Measurements from ENCODE around the gene GTPBP10. TPM values are rescaled to one million over a fixed set of nuclear protein-coding genes. Genes with fewer than 3 reads are reported as not detected.

Gene GTPBP10
- total and polyA plus RNA-seq, 2 of the 13 experiments (the other 11 are each of a cell fraction or from before 2014, with no cell fraction given) = 13.3 to 38.7 TPM

GRCh38 chr7:90403174-90404113, 56.9 kb downstream of the GTPBP10 start, which contains the start of gene CLDN12 (continued):
- TF ChIP-seq, protein P1, sequence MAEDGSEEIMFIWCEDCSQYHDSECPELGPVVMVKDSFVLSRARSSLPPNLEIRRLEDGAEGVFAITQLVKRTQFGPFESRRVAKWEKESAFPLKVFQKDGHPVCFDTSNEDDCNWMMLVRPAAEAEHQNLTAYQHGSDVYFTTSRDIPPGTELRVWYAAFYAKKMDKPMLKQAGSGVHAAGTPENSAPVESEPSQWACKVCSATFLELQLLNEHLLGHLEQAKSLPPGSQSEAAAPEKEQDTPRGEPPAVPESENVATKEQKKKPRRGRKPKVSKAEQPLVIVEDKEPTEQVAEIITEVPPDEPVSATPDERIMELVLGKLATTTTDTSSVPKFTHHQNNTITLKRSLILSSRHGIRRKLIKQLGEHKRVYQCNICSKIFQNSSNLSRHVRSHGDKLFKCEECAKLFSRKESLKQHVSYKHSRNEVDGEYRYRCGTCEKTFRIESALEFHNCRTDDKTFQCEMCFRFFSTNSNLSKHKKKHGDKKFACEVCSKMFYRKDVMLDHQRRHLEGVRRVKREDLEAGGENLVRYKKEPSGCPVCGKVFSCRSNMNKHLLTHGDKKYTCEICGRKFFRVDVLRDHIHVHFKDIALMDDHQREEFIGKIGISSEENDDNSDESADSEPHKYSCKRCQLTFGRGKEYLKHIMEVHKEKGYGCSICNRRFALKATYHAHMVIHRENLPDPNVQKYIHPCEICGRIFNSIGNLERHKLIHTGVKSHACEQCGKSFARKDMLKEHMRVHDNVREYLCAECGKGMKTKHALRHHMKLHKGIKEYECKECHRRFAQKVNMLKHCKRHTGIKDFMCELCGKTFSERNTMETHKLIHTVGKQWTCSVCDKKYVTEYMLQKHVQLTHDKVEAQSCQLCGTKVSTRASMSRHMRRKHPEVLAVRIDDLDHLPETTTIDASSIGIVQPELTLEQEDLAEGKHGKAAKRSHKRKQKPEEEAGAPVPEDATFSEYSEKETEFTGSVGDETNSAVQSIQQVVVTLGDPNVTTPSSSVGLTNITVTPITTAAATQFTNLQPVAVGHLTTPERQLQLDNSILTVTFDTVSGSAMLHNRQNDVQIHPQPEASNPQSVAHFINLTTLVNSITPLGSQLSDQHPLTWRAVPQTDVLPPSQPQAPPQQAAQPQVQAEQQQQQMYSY (CRISPR knock-in tag; IDR thresholded peaks at IDR 0.05) = peak; percentile 18; the same call in 1 of the 2 replicates
- TF ChIP-seq, protein P2, sequence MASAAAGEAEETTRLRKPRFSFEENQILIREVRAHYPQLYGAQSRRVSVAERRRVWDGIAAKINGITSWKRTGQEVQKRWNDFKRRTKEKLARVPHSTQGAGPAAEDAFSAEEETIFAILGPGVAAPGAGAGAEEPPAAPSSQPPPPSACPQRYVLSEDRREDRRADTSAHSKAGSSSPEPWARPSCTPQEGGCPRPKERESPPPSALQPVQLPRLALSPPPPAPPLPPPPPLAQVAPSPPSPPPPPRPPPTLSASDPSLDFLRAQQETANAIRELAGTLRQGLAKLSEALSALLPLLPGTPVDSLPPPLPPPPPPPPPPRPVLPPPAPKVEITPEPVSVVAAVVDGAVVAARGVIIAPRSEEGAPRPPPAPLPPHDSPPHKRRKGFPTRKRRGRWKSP (CRISPR knock-in tag; IDR thresholded peaks at IDR 0.05) = peak; percentile 50; the same call in 1 of the 2 replicates
- no peak for TF ChIP-seq BATF2 (CRISPR knock-in tag; IDR thresholded peaks at IDR 0.05)
- TF ChIP-seq, protein P3, sequence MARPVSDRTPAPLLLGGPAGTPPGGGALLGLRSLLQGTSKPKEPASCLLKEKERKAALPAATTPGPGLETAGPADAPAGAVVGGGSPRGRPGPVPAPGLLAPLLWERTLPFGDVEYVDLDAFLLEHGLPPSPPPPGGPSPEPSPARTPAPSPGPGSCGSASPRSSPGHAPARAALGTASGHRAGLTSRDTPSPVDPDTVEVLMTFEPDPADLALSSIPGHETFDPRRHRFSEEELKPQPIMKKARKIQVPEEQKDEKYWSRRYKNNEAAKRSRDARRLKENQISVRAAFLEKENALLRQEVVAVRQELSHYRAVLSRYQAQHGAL (CRISPR knock-in tag; IDR thresholded peaks at IDR 0.05; ENCODE audit: not compliant biosample characterization) = peak; percentile 33
- TF ChIP-seq, protein P4, sequence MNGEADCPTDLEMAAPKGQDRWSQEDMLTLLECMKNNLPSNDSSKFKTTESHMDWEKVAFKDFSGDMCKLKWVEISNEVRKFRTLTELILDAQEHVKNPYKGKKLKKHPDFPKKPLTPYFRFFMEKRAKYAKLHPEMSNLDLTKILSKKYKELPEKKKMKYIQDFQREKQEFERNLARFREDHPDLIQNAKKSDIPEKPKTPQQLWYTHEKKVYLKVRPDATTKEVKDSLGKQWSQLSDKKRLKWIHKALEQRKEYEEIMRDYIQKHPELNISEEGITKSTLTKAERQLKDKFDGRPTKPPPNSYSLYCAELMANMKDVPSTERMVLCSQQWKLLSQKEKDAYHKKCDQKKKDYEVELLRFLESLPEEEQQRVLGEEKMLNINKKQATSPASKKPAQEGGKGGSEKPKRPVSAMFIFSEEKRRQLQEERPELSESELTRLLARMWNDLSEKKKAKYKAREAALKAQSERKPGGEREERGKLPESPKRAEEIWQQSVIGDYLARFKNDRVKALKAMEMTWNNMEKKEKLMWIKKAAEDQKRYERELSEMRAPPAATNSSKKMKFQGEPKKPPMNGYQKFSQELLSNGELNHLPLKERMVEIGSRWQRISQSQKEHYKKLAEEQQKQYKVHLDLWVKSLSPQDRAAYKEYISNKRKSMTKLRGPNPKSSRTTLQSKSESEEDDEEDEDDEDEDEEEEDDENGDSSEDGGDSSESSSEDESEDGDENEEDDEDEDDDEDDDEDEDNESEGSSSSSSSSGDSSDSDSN (CRISPR knock-in tag; IDR thresholded peaks at IDR 0.05) = no peak
- no peak for TF ChIP-seq FIP1L1 (IDR thresholded peaks at IDR 0.05; ENCODE audit: borderline replicate concordance, insufficient read depth, low read depth, low read length)
- no peak for TF ChIP-seq ZNF138 (CRISPR knock-in tag; IDR thresholded peaks at IDR 0.05; ENCODE audit: low read depth)
- peak; percentile 91 for TF ChIP-seq KAT8 (CRISPR knock-in tag; IDR thresholded peaks at IDR 0.05)
- TF ChIP-seq RBFOX2 (IDR thresholded peaks at IDR 0.05; ENCODE audit: low read depth, low read length) = peak; percentile 56
- TF ChIP-seq RELA (CRISPR knock-in tag; IDR thresholded peaks at IDR 0.05) = 0 out of 2 replicates have a peak, but pooled peaks have one; percentile 78
- TF ChIP-seq PPARG (CRISPR knock-in tag; conservative IDR thresholded peaks at IDR 0.05) = peak; percentile 21; the same call in 1 of the 2 replicates
- peak; percentile 62; the same call in 1 of the 3 replicates for TF ChIP-seq MXI1 (IDR thresholded peaks at IDR 0.05; ENCODE audit: borderline replicate concordance, low read depth, low read length)
- no peak for TF ChIP-seq HNRNPK (IDR thresholded peaks at IDR 0.05; ENCODE audit: low read depth, low read length, poor library complexity, severe bottlenecking)
- TF ChIP-seq REXO4 (CRISPR knock-in tag; IDR thresholded peaks at IDR 0.05; ENCODE audit: borderline replicate concordance) = no peak
- no peak for TF ChIP-seq ZNF615 (CRISPR knock-in tag; IDR thresholded peaks at IDR 0.05; ENCODE audit: borderline replicate concordance)
- 0 out of 2 replicates have a peak, but pooled peaks have one; percentile 68 for TF ChIP-seq ZNF383 (CRISPR knock-in tag; IDR thresholded peaks at IDR 0.05; ENCODE audit: borderline replicate concordance)
- peak; percentile 89 for TF ChIP-seq ZNF670 (CRISPR knock-in tag; IDR thresholded peaks at IDR 0.05; ENCODE audit: borderline replicate concordance)
- TF ChIP-seq BCL6 (CRISPR knock-in tag; IDR thresholded peaks at IDR 0.05) = peak; percentile 36
- TF ChIP-seq ZNF552 (CRISPR knock-in tag; IDR thresholded peaks at IDR 0.05; ENCODE audit: borderline replicate concordance) = no peak
